Keratinocyte (primary cell): ENCODE data around the gene FHOD3. TPM values are rescaled to one million over a fixed set of nuclear protein-coding genes. Genes with fewer than 3 reads are reported as not detected.

ENCODE experiments used
- DNase-seq: peaks from one replicate; pipeline ENCODE4 v3.0.0-alpha.2; 2011; ENCODE audit warnings: low read depth, missing footprints, low spot score
- FAIRE-seq: peaks from 2 replicates; lab custom pipeline; 2011; peaks lifted over from hg19 to GRCh38; lab: Jason Lieb, UNC
- H2AFZ ChIP-seq: 2 replicates; pipeline ENCODE4 v1.6.0; 2012; ENCODE audit warnings: low read length, control low read depth, inconsistent platforms; ENCODE audit not compliant: control insufficient read depth
- H3K27ac ChIP-seq: 2 replicates; pipeline ENCODE4 v1.5.1; 2011; ENCODE audit warnings: low read length; ENCODE audit not compliant: control insufficient read depth, insufficient read depth
- H3K27me3 ChIP-seq: 3 replicates; pipeline ENCODE4 v1.6.0; 2011; ENCODE audit warnings: low read length; ENCODE audit not compliant: control insufficient read depth, insufficient read depth; ENCODE audit errors: extremely low read depth
- H3K36me3 ChIP-seq, 2 experiments: 2 replicates in 1 of 2; 3 replicates in 1 of 2; pipeline ENCODE4 v1.5.1; 2011; ENCODE audit warnings: low read length in 2 of 2, mild to moderate bottlenecking in 1 of 2; ENCODE audit not compliant: control insufficient read depth in 2 of 2, insufficient read depth in 2 of 2; ENCODE audit errors: extremely low read depth in 1 of 2
- H3K4me1 ChIP-seq: 3 replicates; pipeline ENCODE4 v1.5.1; 2011; ENCODE audit warnings: low read length; ENCODE audit not compliant: control insufficient read depth, insufficient read depth; ENCODE audit errors: extremely low read depth
- H3K4me2 ChIP-seq: 3 replicates; pipeline ENCODE4 v1.6.0; 2011; ENCODE audit warnings: low read depth, low read length; ENCODE audit not compliant: control insufficient read depth, insufficient read depth; ENCODE audit errors: extremely low read depth
- H3K4me3 ChIP-seq, 3 experiments: fragments of 200-600 bp in 1 of 3; sonication (generic) in 1 of 3; 2 replicates in 2 of 3; 3 replicates in 1 of 3; pipeline ENCODE4 v1.5.1; 2011 to 2016; ENCODE audit warnings: low read length in 3 of 3, mild to moderate bottlenecking in 3 of 3, control low read depth in 2 of 3, inconsistent platforms in 1 of 3, low read depth in 1 of 3, mixed read lengths in 1 of 3, mixed run types in 1 of 3, moderate library complexity in 1 of 3; ENCODE audit not compliant: control insufficient read depth in 2 of 3, insufficient read depth in 2 of 3; ENCODE audit errors: extremely low read depth in 1 of 3
- H3K79me2 ChIP-seq: 2 replicates; pipeline ENCODE4 v1.6.0; 2012; ENCODE audit warnings: low read length; ENCODE audit not compliant: control insufficient read depth, insufficient read depth
- H3K9ac ChIP-seq: 3 replicates; pipeline ENCODE4 v1.6.0; 2011; ENCODE audit warnings: low read length; ENCODE audit not compliant: control insufficient read depth, insufficient read depth; ENCODE audit errors: extremely low read depth
- H3K9me1 ChIP-seq: 3 replicates; pipeline ENCODE4 v1.6.0; 2011; ENCODE audit warnings: low read length; ENCODE audit not compliant: control insufficient read depth, insufficient read depth; ENCODE audit errors: extremely low read depth
- H3K9me3 ChIP-seq: 2 replicates; pipeline ENCODE4 v1.5.1; 2012; ENCODE audit warnings: low read depth, low read length; ENCODE audit not compliant: control insufficient read depth
- H4K20me1 ChIP-seq: 3 replicates; pipeline ENCODE4 v1.6.0; 2011; ENCODE audit warnings: low read length; ENCODE audit not compliant: control insufficient read depth, insufficient read depth; ENCODE audit errors: extremely low read depth
- EZH2 ChIP-seq: IDR thresholded peaks from one replicate; pipeline ENCODE4 v1.6.1; 2012; ENCODE audit warnings: inconsistent platforms, mild to moderate bottlenecking, low read length, moderate library complexity
- dilution Hi-C: fragments of 300-500 bp; cut with MboI; formaldehyde crosslinking; loops from one replicate; pipeline ENCODE4 v1.7.0; 2020; ENCODE audit warnings: low sequenced_read_pairs; ENCODE audit not compliant: extremely low pct_ligation_motif_present
- polyA plus RNA-seq, 5 experiments: library from polyadenylated mRNA; depleted of rRNA in 3 of 5; stranded (reverse) in 3 of 5; stranded (forward) in 1 of 5; unstranded in 1 of 5; fragments of >200 nt; gene quantifications; 1 replicate in 1 of 5; 2 replicates in 3 of 5; 3 replicates in 1 of 5; pipeline versions ENCODE4 v1.2.1 to v1.2.3, GENCODE V29; 2011 to 2012; ENCODE audit warnings: missing spikeins in 2 of 5, low read depth in 1 of 5, low replicate concordance in 1 of 5
- TF ChIP-seq, protein P1 (sequence below), 3 experiments: IDR thresholded peaks in 1 of 3; conservative IDR thresholded peaks in 1 of 3; optimal IDR thresholded peaks in 1 of 3; 2 replicates in 2 of 3; 3 replicates in 1 of 3; pipeline versions ENCODE3 to v1.5.1; 2011; ENCODE audit warnings: low read length in 3 of 3, mild to moderate bottlenecking in 3 of 3, moderate library complexity in 2 of 3, control low read depth in 1 of 3, inconsistent platforms in 1 of 3; ENCODE audit not compliant: insufficient read depth in 2 of 3; ENCODE audit errors: extremely low read depth in 1 of 3

Gene FHOD3
- polyA plus RNA-seq, 1 donor (not counting 4 experiments of a cell fraction or from before 2014, with no cell fraction given) = 7.7 TPM

GRCh38 chr18:36392979-36393287 lies 95.4 kb downstream of the FHOD3 start:
- Histone ChIP-seq H3K79me2 (no peaks in the 10 kb centered on the region), H2AFZ (no peak overlapping the region), H4K20me1 (no peaks in the 10 kb centered on the region), H3K27ac (no peak overlapping the region), H3K9ac (no peak overlapping the region), H3K4me3 (no peak overlapping the region), H3K27me3 (no peaks in the 10 kb centered on the region), H3K9me1 (peaks cover 3% of the 10 kb centered on the region), H3K36me3 (no peaks in the 10 kb centered on the region), H3K9me3 (no peaks in the 10 kb centered on the region), H3K4me1 (peaks cover 20% of the 10 kb centered on the region), H3K4me2 (no peak overlapping the region)
- no peak for FAIRE-seq
- no peak for DNase-seq
- dilution Hi-C loops = no loop called here
- TF ChIP-seq EZH2 = no peak
- TF ChIP-seq, protein P1, sequence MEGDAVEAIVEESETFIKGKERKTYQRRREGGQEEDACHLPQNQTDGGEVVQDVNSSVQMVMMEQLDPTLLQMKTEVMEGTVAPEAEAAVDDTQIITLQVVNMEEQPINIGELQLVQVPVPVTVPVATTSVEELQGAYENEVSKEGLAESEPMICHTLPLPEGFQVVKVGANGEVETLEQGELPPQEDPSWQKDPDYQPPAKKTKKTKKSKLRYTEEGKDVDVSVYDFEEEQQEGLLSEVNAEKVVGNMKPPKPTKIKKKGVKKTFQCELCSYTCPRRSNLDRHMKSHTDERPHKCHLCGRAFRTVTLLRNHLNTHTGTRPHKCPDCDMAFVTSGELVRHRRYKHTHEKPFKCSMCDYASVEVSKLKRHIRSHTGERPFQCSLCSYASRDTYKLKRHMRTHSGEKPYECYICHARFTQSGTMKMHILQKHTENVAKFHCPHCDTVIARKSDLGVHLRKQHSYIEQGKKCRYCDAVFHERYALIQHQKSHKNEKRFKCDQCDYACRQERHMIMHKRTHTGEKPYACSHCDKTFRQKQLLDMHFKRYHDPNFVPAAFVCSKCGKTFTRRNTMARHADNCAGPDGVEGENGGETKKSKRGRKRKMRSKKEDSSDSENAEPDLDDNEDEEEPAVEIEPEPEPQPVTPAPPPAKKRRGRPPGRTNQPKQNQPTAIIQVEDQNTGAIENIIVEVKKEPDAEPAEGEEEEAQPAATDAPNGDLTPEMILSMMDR (optimal IDR thresholded peaks at IDR 0.05 in 1 of 3, IDR thresholded peaks at IDR 0.05 in 1 of 3, conservative IDR thresholded peaks at IDR 0.05 in 1 of 3; ENCODE audit: extremely low read depth in 1 of 3, insufficient read depth in 2 of 3, low read length in 3 of 3) = no peak

DNA sequence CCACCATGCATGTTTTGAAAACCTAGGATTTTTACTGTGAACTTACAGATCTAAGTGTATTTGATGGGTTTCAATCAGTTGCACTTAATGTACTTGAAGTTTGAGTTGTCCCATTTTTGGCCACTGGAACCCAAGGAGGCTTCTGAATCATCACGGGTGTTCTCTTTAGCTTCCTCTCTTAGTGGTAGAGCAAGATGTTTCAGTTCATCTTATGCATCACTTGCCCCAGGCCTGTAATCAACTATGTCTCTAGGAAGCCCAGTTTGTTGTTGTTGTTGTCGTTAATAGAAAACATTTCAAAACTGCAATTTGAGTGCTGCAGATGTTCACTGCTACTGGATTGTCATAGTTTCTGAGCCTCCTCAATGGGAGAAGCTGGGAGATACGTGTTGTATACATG lies 97.0 kb downstream of the FHOD3 start:
- no peaks in the 10 kb centered on the region for H3K79me2 ChIP-seq
- no peak overlapping the region for H3K4me3 ChIP-seq
- DNase-seq (no peak), FAIRE-seq (peak; percentile 20)
- H2AFZ ChIP-seq = no peak overlapping the region
- no peak overlapping the region for H3K27ac ChIP-seq
- no peaks in the 10 kb centered on the region for H3K27me3 ChIP-seq
- H3K4me2 ChIP-seq = no peak overlapping the region
- H3K9me1 ChIP-seq = peaks cover 3% of the 10 kb centered on the region
- TF ChIP-seq EZH2 = no peak
- TF ChIP-seq, protein P1 (optimal IDR thresholded peaks at IDR 0.05 in 1 of 3, IDR thresholded peaks at IDR 0.05 in 1 of 3, conservative IDR thresholded peaks at IDR 0.05 in 1 of 3; ENCODE audit: extremely low read depth in 1 of 3, insufficient read depth in 2 of 3, low read length in 3 of 3) = no peak
- no peaks in the 10 kb centered on the region for H4K20me1 ChIP-seq
- H3K36me3 ChIP-seq = no peaks in the 10 kb centered on the region
- no peaks in the 10 kb centered on the region for H3K9me3 ChIP-seq
- peaks cover 32% of the 10 kb centered on the region for H3K4me1 ChIP-seq
- H3K9ac ChIP-seq = no peak overlapping the region
- dilution Hi-C loops = no loop called here
